AG04450 (cell line): ENCODE data around the gene KLHDC4. TPM values are rescaled to one million over a fixed set of nuclear protein-coding genes. Genes with fewer than 3 reads are reported as not detected.
A peak's percentile ranks its signal among the peaks of the same experiment; 100 is the strongest.
"Not testable (repeated sequence)": the region's sequence is repeated elsewhere in the genome, so short reads cannot be mapped to it uniquely, and the experiment has no call there.

Source experiments
- CTCF ChIA-PET: fragments of 300-600, 350-600 bp; formaldehyde crosslinking; extraction: SDS; loops from one replicate; lab custom pipeline; 2022; ENCODE audit warnings: antibody characterized with exemption, inconsistent platforms; lab: Charles Lee
- POLR2A ChIA-PET: fragments of 350-600 bp; formaldehyde crosslinking; extraction: SDS; loops from one replicate; lab custom pipeline; 2021; ENCODE audit warnings: antibody characterized with exemption, inconsistent platforms; lab: Yijun Ruan, JAX
- DNase-seq: peaks from one replicate; pipeline ENCODE4 v3.0.0-alpha.2; 2011; ENCODE audit warnings: low read depth, low spot score
- H3K27ac ChIP-seq: one replicate; pipeline ENCODE4 v1.5.1; 2012; ENCODE audit warnings: low read depth, low read length, control low read depth
- H3K27me3 ChIP-seq: one replicate; pipeline ENCODE4 v1.6.0; 2012; ENCODE audit warnings: low read length; ENCODE audit not compliant: control insufficient read depth, insufficient read depth
- H3K4me3 ChIP-seq: 2 replicates; pipeline ENCODE4 v1.5.1; 2011; ENCODE audit warnings: mild to moderate bottlenecking, low read depth, low read length, control low read depth
- H3K9me3 ChIP-seq: 2 replicates; pipeline ENCODE4 v1.5.1; 2012; ENCODE audit warnings: low read length; ENCODE audit not compliant: control insufficient read depth, insufficient read depth
- polyA plus RNA-seq: library from polyadenylated mRNA; depleted of rRNA; stranded (reverse); fragments of >200 nt; gene quantifications from 2 replicates; pipeline ENCODE4 v1.2.3, GENCODE V29; 2011
- TF ChIP-seq, protein P1 (sequence below): IDR thresholded peaks from 2 replicates; pipeline ENCODE4 v1.5.1; 2011; ENCODE audit warnings: low read depth, low read length, control low read depth, inconsistent platforms

KLHDC4 gene
- polyA plus RNA-seq, 1 experiment = 9.9 TPM

- POLR2A ChIA-PET = no interaction called here
- Histone ChIP-seq H3K27me3 (no peaks in the 10 kb centered on the region), H3K27ac (peak overlapping the region; percentile 21), H3K4me3 (no peak overlapping the region), H3K9me3 (peaks cover 8% of the 10 kb centered on the region)
- CTCF ChIA-PET = interaction anchor here (0.6 to 3.4 kb wide), 5 partner anchors 10 to 80 kb away, joined by 3 to 32 read pairs (median 5); no protein-coding TSS in a partner anchor
- TF ChIP-seq, protein P1, sequence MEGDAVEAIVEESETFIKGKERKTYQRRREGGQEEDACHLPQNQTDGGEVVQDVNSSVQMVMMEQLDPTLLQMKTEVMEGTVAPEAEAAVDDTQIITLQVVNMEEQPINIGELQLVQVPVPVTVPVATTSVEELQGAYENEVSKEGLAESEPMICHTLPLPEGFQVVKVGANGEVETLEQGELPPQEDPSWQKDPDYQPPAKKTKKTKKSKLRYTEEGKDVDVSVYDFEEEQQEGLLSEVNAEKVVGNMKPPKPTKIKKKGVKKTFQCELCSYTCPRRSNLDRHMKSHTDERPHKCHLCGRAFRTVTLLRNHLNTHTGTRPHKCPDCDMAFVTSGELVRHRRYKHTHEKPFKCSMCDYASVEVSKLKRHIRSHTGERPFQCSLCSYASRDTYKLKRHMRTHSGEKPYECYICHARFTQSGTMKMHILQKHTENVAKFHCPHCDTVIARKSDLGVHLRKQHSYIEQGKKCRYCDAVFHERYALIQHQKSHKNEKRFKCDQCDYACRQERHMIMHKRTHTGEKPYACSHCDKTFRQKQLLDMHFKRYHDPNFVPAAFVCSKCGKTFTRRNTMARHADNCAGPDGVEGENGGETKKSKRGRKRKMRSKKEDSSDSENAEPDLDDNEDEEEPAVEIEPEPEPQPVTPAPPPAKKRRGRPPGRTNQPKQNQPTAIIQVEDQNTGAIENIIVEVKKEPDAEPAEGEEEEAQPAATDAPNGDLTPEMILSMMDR = no peak
- DNase-seq = no peak
Measured at GRCh38 chr16:87791295-87792204, 25.8 kb upstream of the KLHDC4 start.

- Histone ChIP-seq H3K4me3 (no peak overlapping the region), H3K9me3 (peaks cover 8% of the 10 kb centered on the region), H3K27ac (peak overlapping the region; percentile 82), H3K27me3 (no peaks in the 10 kb centered on the region)
- no peak for DNase-seq
- CTCF ChIA-PET = interaction anchor here (1.4 to 3.4 kb wide), 3 partner anchors 11 to 81 kb away, joined by 3 to 32 read pairs (median 12); no protein-coding TSS in a partner anchor
- TF ChIP-seq, protein P1 = no peak
- POLR2A ChIA-PET = interaction anchor here (0.6 to 1.8 kb wide), 4 partner anchors 16 to 79 kb away, joined by 3 to 12 read pairs (median 5); partner anchors contain the start of gene SLC7A5
Measured at GRCh38 chr16:87790292-87791100, 24.7 kb upstream of the KLHDC4 start.

- POLR2A ChIA-PET = interaction anchor here (0.7 to 1.8 kb wide), 6 partner anchors 11 to 116 kb away, joined by 3 to 7 read pairs (median 3); partner anchors contain the start of gene SLC7A5
- TF ChIP-seq, protein P1 = no peak
- H3K27me3 ChIP-seq = no peaks in the 10 kb centered on the region
- CTCF ChIA-PET = interaction anchor here (0.5 to 3.4 kb wide), 4 partner anchors 10 to 82 kb away, joined by 3 to 32 read pairs (median 8); no protein-coding TSS in a partner anchor
- H3K4me3 ChIP-seq = no peak overlapping the region
- H3K27ac ChIP-seq = peak overlapping the region; percentile 82
- DNase-seq = peak; percentile 39
- H3K9me3 ChIP-seq = peaks cover 4% of the 10 kb centered on the region
Measured at GRCh38 chr16:87789437-87790291, 23.9 kb upstream of the KLHDC4 start.

- not testable (repeated sequence) for H3K27me3 ChIP-seq, H3K9me3 ChIP-seq, DNase-seq, H3K4me3 ChIP-seq
- CTCF ChIA-PET = interaction anchor here (1.4 to 3.4 kb wide), 3 partner anchors 10 to 83 kb away, joined by 3 to 12 read pairs (median 8); no protein-coding TSS in a partner anchor
- H3K27ac ChIP-seq = peak overlapping the region; percentile 82
- POLR2A ChIA-PET = interaction anchor here (0.7 to 1.0 kb wide), 3 partner anchors 10 to 116 kb away, joined by 3 to 4 read pairs (median 3); no protein-coding TSS in a partner anchor
Measured at GRCh38 chr16:87788730-87789436, 23.1 kb upstream of the KLHDC4 start.

GRCh38 chr16:87787451-87788091 is 21.8 kb upstream of the KLHDC4 start:
- CTCF ChIA-PET = interaction anchor here (1.4 kb wide), 1 partner anchor 8 kb away, joined by 8 read pairs; no protein-coding TSS in a partner anchor
- POLR2A ChIA-PET, H3K27ac ChIP-seq, DNase-seq, H3K9me3 ChIP-seq, H3K27me3 ChIP-seq, H3K4me3 ChIP-seq: not testable (repeated sequence)
